Left ventricle myocardium inferior (tissue), 1 donor: ENCODE data around the gene SRP54. TPM values are rescaled to one million over a fixed set of nuclear protein-coding genes. Genes with fewer than 3 reads are reported as not detected.

Source experiments
- DNase-seq: peaks from one replicate; pipeline ENCODE4 v3.0.0-alpha.2; 2020
- H3K27ac ChIP-seq: fragments of 200-600 bp; replicated peaks from 2 replicates; pipeline ENCODE4 v1.8.0; 2021
- H3K27me3 ChIP-seq: fragments of 200-600 bp; 2 replicates; pipeline ENCODE4 v1.8.0; 2021; ENCODE audit warnings: low read depth
- H3K36me3 ChIP-seq: fragments of 200-600 bp; 2 replicates; pipeline ENCODE4 v1.8.0; 2021
- H3K4me1 ChIP-seq: fragments of 200-600 bp; 2 replicates; pipeline ENCODE4 v1.8.0; 2021
- H3K4me3 ChIP-seq: fragments of 200-600 bp; 2 replicates; pipeline ENCODE4 v1.8.0; 2021; ENCODE audit warnings: mild to moderate bottlenecking, moderate library complexity
- H3K9me3 ChIP-seq: fragments of 200-600 bp; replicated peaks from 2 replicates; pipeline ENCODE4 v1.8.0; 2021
- CTCF ChIP-seq: fragments of 200-600 bp; IDR thresholded peaks from 2 replicates; pipeline ENCODE4 v1.8.0; 2021; ENCODE audit warnings: antibody characterized with exemption, mild to moderate bottlenecking, borderline replicate concordance
- intact Hi-C: fragments of 100-400 bp; cut with micrococcal nuclease; formaldehyde crosslinking; loops from one replicate; pipeline ENCODE4 v1.11.0; 2022
- long read RNA-seq: library from polyadenylated mRNA; unstranded; transcript quantifications from one replicate; pipeline ENCODE4 v2.0.0, GENCODE V29; 2021
- total RNA-seq: library from RNA; stranded (reverse); fragmentation: NEBNext Ultra II Directional; extraction: Animal tissue kit (Norgen Biotek cat#: 25700); gene quantifications from one replicate; pipeline ENCODE4 v1.2.1, GENCODE V29; 2021
- donor health status: DM: no; HTN: yes; CAD: no; lungs with severe emphysema.

SRP54 gene
- total RNA-seq: 28.5 TPM
- long read RNA-seq, transcript SRP54-201 (16 exons, 2,279 nt): major isoform, 64 of 67 reads
- long read RNA-seq, partial matches to known transcripts: 0 of 67 reads
- long read RNA-seq, other reads (novel, unspliced or antisense): 3 of 67 reads

- Histone ChIP-seq H3K36me3 (no peaks in the 10 kb centered on the region), H3K4me3 (peak within 1 kb of the TSS; percentile 85), H3K27me3 (no peaks in the 10 kb centered on the region), H3K27ac (peak within 1 kb of the TSS; percentile 98), H3K9me3 (no peaks in the 10 kb centered on the region), H3K4me1 (peaks cover 53% of the 10 kb centered on the region)
- TF ChIP-seq CTCF: no peak
- peak; percentile 97 for DNase-seq
- intact Hi-C loops: no loop called here
These were observed at the start of gene SRP54 for GRCh38 chr14:34982421-34983147. TSS of gene SRP54 (plus strand) at chr14:34982992. CDS start at chr14:34996710, 13,718 bp downstream.

- no peaks in the 10 kb centered on the region for H3K27me3 ChIP-seq
- intact Hi-C loops: no loop called here
- no peaks in the 10 kb centered on the region for H3K36me3 ChIP-seq
- H3K4me1 ChIP-seq: peaks cover 11% of the 10 kb centered on the region
- DNase-seq: no peak
- H3K9me3 ChIP-seq: no peaks in the 10 kb centered on the region
- no peak overlapping the region for H3K4me3 ChIP-seq
- TF ChIP-seq CTCF: no peak
- H3K27ac ChIP-seq: no peak overlapping the region
These were observed 49.5 kb upstream of the SRP54 start for GRCh38 chr14:34933301-34933700.

- DNase-seq: no peak
- Histone ChIP-seq H3K27me3 (no peaks in the 10 kb centered on the region), H3K36me3 (no peaks in the 10 kb centered on the region), H3K9me3 (no peaks in the 10 kb centered on the region), H3K4me1 (peaks cover 9% of the 10 kb centered on the region), H3K27ac (no peak overlapping the region), H3K4me3 (no peak overlapping the region)
- TF ChIP-seq CTCF: no peak
- intact Hi-C loops: no loop called here
These were observed 47.3 kb upstream of the SRP54 start for GRCh38 chr14:34935488-34935887.

GRCh38 chr14:34937442-34937841 lies 45.4 kb upstream of the SRP54 start:
- Histone ChIP-seq H3K4me3 (no peak overlapping the region), H3K4me1 (no peaks in the 10 kb centered on the region), H3K9me3 (peaks cover under 1% of the 10 kb centered on the region), H3K36me3 (no peaks in the 10 kb centered on the region), H3K27ac (no peak overlapping the region), H3K27me3 (no peaks in the 10 kb centered on the region)
- TF ChIP-seq CTCF: no peak
- intact Hi-C loops: no loop called here
- DNase-seq: no peak

- peaks cover 2% of the 10 kb centered on the region for H3K36me3 ChIP-seq
- no peaks in the 10 kb centered on the region for H3K4me1 ChIP-seq
- DNase-seq: no peak
- no peak overlapping the region for H3K27ac ChIP-seq
- H3K27me3 ChIP-seq: no peaks in the 10 kb centered on the region
- no peak for TF ChIP-seq CTCF
- intact Hi-C loops: no loop called here
- H3K9me3 ChIP-seq: peaks cover 5% of the 10 kb centered on the region
- H3K4me3 ChIP-seq: no peak overlapping the region
These were observed 44.9 kb upstream of the SRP54 start for GRCh38 chr14:34937876-34938275.
